Thoracic aorta (tissue), 2 donors: ENCODE measurements around the gene A4GNT. TPM values are rescaled to one million over a fixed set of nuclear protein-coding genes. Genes with fewer than 3 reads are reported as not detected.
A peak's percentile ranks its signal among the peaks of the same experiment; 100 is the strongest.

Experiments
- ATAC-seq: fragments of 150-250 bp; one replicate; pipeline ENCODE4 v1.8.0; 2017; ENCODE audit warnings: low read depth; ENCODE audit not compliant: insufficient number of reproducible peaks, low FRiP score
- DNase-seq: peaks from one replicate; pipeline ENCODE4 v3.0.0-alpha.2; 2020; ENCODE audit warnings: low spot score
- H3K27ac ChIP-seq, 2 donors: fragments of 200-600 bp; sonication (generic); 1 replicate in 1 of 2; 2 replicates in 1 of 2; pipeline ENCODE4 v1.5.1; 2016; ENCODE audit warnings: mild to moderate bottlenecking in 2 of 2, moderate library complexity in 2 of 2
- H3K27me3 ChIP-seq: fragments of 200-600 bp; sonication (generic); replicated peaks from 2 replicates; pipeline ENCODE4 v1.6.0; 2016; ENCODE audit warnings: mild to moderate bottlenecking; ENCODE audit not compliant: insufficient read depth
- H3K36me3 ChIP-seq: fragments of 200-600 bp; sonication (generic); one replicate; pipeline ENCODE4 v1.5.1; 2016
- H3K4me1 ChIP-seq, 2 donors: fragments of 200-600 bp; sonication (generic); 1 replicate in 1 of 2; 2 replicates in 1 of 2; pipeline versions ENCODE4 v1.5.1 to v1.6.0; 2016; ENCODE audit warnings: low read depth in 2 of 2, mild to moderate bottlenecking in 1 of 2; ENCODE audit not compliant: control insufficient read depth in 1 of 2
- H3K4me3 ChIP-seq: fragments of 200-600 bp; sonication (generic); 2 replicates; pipeline ENCODE4 v1.5.1; 2016; ENCODE audit warnings: mild to moderate bottlenecking
- H3K9me3 ChIP-seq: fragments of 200-600 bp; sonication (generic); 2 replicates; pipeline ENCODE4 v1.5.1; 2016
- total RNA-seq, 2 donors: library from RNA; depleted of rRNA; stranded (reverse); fragments of >200 nt; gene quantifications; one replicate each; pipeline versions ENCODE4 v1.1.0 to v1.2.3, GENCODE V29; 2016
- TF ChIP-seq, protein P1 (sequence below): fragments of 200-600 bp; sonication (generic); IDR thresholded peaks from one replicate; pipeline ENCODE4 v1.5.1; 2019; ENCODE audit warnings: antibody characterized with exemption

Gene A4GNT
- total RNA-seq, result not detected

DNA sequence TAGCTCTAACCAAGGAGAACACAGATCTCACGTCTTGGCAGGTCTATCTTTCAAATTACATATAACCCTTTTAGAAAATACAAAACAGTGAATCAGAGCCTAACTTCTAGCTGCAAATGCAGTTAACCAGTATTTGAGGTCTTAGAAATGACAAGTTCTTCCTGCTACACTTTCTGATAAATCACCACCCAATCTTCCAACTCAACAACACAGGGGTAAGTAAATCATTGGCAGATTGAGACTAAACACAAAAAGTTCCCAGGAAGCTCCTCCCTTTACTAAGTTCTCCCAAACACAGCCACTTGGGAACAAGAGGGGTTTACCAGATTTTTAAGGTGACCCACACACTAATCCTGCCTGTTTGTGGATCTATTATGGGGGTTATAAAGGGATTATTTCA is at the start of gene A4GNT:
Gene A4GNT, minus strand, starts transcription at position 152 of the 400 bp plus-strand sequence. CDS start 1,134 bp downstream, outside the sequence.
- no peaks in the 10 kb centered on the region for H3K36me3 ChIP-seq
- H3K4me3 ChIP-seq, result no peak within 1 kb of the TSS
- H3K27ac ChIP-seq, result no peak within 1 kb of the TSS
- no peaks in the 10 kb centered on the region for H3K27me3 ChIP-seq
- no peaks in the 10 kb centered on the region for H3K9me3 ChIP-seq
- TF ChIP-seq, protein P1, sequence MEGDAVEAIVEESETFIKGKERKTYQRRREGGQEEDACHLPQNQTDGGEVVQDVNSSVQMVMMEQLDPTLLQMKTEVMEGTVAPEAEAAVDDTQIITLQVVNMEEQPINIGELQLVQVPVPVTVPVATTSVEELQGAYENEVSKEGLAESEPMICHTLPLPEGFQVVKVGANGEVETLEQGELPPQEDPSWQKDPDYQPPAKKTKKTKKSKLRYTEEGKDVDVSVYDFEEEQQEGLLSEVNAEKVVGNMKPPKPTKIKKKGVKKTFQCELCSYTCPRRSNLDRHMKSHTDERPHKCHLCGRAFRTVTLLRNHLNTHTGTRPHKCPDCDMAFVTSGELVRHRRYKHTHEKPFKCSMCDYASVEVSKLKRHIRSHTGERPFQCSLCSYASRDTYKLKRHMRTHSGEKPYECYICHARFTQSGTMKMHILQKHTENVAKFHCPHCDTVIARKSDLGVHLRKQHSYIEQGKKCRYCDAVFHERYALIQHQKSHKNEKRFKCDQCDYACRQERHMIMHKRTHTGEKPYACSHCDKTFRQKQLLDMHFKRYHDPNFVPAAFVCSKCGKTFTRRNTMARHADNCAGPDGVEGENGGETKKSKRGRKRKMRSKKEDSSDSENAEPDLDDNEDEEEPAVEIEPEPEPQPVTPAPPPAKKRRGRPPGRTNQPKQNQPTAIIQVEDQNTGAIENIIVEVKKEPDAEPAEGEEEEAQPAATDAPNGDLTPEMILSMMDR, result no peak
- DNase-seq, result no peak
- peaks cover 0 to 3% of the 10 kb centered on the region in 2 donors for H3K4me1 ChIP-seq
- ATAC-seq, result no peak

DNA sequence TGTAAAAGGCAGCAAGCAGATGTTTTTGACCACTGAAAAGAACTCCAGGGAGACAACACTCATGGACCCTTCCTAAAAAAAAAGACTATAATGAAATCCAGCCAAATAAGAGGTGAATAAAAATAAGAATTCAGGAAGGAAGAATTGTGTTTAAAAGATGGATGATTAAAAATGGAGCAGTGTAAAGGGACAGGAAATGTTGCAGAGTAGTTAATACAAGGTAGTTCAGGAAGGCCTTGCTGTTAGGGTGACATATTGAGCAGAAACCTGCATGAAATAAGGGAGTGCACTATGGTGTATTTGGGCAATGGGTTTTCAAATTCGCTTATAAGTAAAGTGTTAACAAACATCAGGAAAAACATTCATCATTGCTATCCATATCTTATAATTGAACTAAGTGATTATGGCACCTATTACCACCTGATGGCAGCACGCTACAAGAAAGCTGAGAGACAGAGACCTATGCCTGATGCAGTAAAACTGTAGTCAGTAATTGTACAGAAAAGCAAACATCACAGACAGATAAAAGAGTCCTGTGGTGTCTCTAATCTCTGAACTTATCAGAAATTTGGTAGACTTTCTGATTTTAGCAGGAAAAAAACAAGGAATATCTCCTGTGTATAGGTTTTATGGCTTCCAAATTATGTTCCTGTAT is 48.3 kb upstream of the A4GNT start:
- H3K4me3 ChIP-seq, result no peak overlapping the region
- H3K36me3 ChIP-seq, result no peaks in the 10 kb centered on the region
- no peak for ATAC-seq
- H3K4me1 ChIP-seq, result no peaks in the 10 kb centered on the region
- DNase-seq, result no peak
- no peaks in the 10 kb centered on the region for H3K27me3 ChIP-seq
- TF ChIP-seq, protein P1, result peak; percentile 13
- H3K27ac ChIP-seq, result no peak overlapping the region
- no peaks in the 10 kb centered on the region for H3K9me3 ChIP-seq

- peak within 1 kb of the TSS; percentile 92 for H3K4me3 ChIP-seq
- no peaks in the 10 kb centered on the region for H3K27me3 ChIP-seq
These were observed 42.4 kb upstream of the A4GNT start, which contains the start of gene DBR1 for GRCh38 chr3:138174421-138175131. DBR1 (minus strand) TSS chr3:138174921; CDS start chr3:138174795, 126 bp downstream.

DNA sequence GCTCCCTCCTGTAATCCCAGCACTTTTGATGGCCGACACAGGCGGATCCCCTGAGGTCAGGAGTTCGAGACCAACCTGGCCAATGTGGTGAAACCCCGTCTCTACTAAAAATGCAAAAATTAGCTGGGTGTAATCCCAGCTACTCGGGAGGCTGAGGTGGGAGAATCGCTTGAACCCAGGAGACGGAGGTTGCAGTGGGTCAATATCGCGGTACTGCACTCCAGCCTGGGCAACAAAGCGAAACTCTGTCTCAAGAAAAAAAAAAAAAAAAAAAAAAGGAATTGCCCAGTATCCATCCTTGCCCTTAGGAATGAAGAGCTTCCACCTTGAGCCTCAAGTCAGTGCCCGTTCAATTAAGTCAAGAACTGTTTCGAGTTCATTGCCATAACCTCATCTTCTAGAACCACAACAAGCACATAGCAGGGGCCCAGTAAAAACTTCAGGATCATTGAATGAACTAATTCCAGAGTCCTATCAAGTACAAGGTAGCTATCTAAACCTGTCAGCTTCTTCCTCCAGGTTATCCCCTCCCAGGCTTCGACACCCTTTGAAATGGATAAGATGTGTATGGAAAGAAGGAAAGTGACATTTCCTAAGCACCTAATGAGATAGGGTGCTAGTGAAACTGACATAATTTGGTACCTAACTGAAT is 41.7 kb upstream of the A4GNT start:
- Histone ChIP-seq H3K9me3 (no peaks in the 10 kb centered on the region), H3K27ac (peak overlapping the region; percentile 62 to 67), H3K27me3 (no peaks in the 10 kb centered on the region), H3K4me3 (peak overlapping the region; percentile 92), H3K36me3 (peaks cover 10% of the 10 kb centered on the region), H3K4me1 (peaks cover 11 to 24% of the 10 kb centered on the region in 2 donors)
- TF ChIP-seq, protein P1, result no peak
- peak; percentile 38 for ATAC-seq
- no peak for DNase-seq

More at GRCh38 chr3:138174421-138175131, 42.4 kb upstream of the A4GNT start, which contains the start of gene DBR1:
- ATAC-seq (peak; percentile 90), DNase-seq (peak; percentile 54)
- H3K36me3 ChIP-seq, result peaks cover 7% of the 10 kb centered on the region
- TF ChIP-seq, protein P1, result no peak
- H3K27ac ChIP-seq, result peak within 1 kb of the TSS; percentile 62 to 67
- peaks cover 11 to 24% of the 10 kb centered on the region in 2 donors for H3K4me1 ChIP-seq
- H3K9me3 ChIP-seq, result no peaks in the 10 kb centered on the region

GRCh38 chr3:138172625-138173024 is 40.4 kb upstream of the A4GNT start:
- H3K27ac ChIP-seq, result no peak overlapping the region
- peaks cover 11 to 24% of the 10 kb centered on the region in 2 donors for H3K4me1 ChIP-seq
- H3K36me3 ChIP-seq, result peaks cover 17% of the 10 kb centered on the region
- H3K9me3 ChIP-seq, result no peaks in the 10 kb centered on the region
- no peak for DNase-seq
- H3K27me3 ChIP-seq, result no peaks in the 10 kb centered on the region
- no peak for ATAC-seq
- no peak overlapping the region for H3K4me3 ChIP-seq
- TF ChIP-seq, protein P1, result no peak
